Measurements from ENCODE around the gene CPT1C.
A peak's percentile ranks its signal among the peaks of the same experiment; 100 is the strongest.

Gene CPT1C

GRCh38 chr19:49690656-49691242, at the start of gene CPT1C:
TSS of gene CPT1C (plus strand) at chr19:49691116. CDS start at chr19:49692253, 1,137 bp downstream.
- no peak for DNase-seq (ENCODE audit: low spot score)

- DNase-seq (ENCODE audit: low spot score): peak; percentile 100
Observed at GRCh38 chr19:49641688-49642491, 49.0 kb upstream of the CPT1C start, which contains the start of gene SCAF1. TSS of gene SCAF1 (plus strand) at chr19:49642209. CDS start at chr19:49645027, 2,818 bp downstream.

GRCh38 chr19:49642492-49643035, 48.4 kb upstream of the CPT1C start:
- no peak for DNase-seq (ENCODE audit: low spot score)

GRCh38 chr19:49643466-49643865, 47.5 kb upstream of the CPT1C start:
- DNase-seq (ENCODE audit: low spot score): peak; percentile 37

- no peak for DNase-seq (ENCODE audit: low spot score)
Observed at GRCh38 chr19:49645592-49645991, 45.3 kb upstream of the CPT1C start.

GRCh38 chr19:49645995-49646394, 44.9 kb upstream of the CPT1C start:
- DNase-seq (ENCODE audit: low spot score): no peak

GRCh38 chr19:49646586-49646985, 44.3 kb upstream of the CPT1C start:
- DNase-seq (ENCODE audit: low spot score): no peak

GRCh38 chr19:49651029-49651819, 39.7 kb upstream of the CPT1C start:
- no peak for DNase-seq (ENCODE audit: low spot score)

- no peak for DNase-seq (ENCODE audit: low spot score)
Observed at GRCh38 chr19:49651820-49652550, 38.9 kb upstream of the CPT1C start.

GRCh38 chr19:49652551-49653465, 38.1 kb upstream of the CPT1C start:
- DNase-seq (ENCODE audit: low spot score): no peak

- no peak for DNase-seq (ENCODE audit: low spot score)
Observed at GRCh38 chr19:49653466-49653806, 37.5 kb upstream of the CPT1C start.

- no peak for DNase-seq (ENCODE audit: low spot score)
Observed at GRCh38 chr19:49654581-49654980, 36.3 kb upstream of the CPT1C start.

- DNase-seq (ENCODE audit: low spot score): no peak
Observed at GRCh38 chr19:49655570-49656455, 35.1 kb upstream of the CPT1C start.

- no peak for DNase-seq (ENCODE audit: low spot score)
Observed at GRCh38 chr19:49656456-49657109, 34.3 kb upstream of the CPT1C start.

- no peak for DNase-seq (ENCODE audit: low spot score)
Observed at GRCh38 chr19:49657493-49658138, 33.3 kb upstream of the CPT1C start.

- no peak for DNase-seq (ENCODE audit: low spot score)
Observed at GRCh38 chr19:49658139-49658517, 32.8 kb upstream of the CPT1C start.

- DNase-seq (ENCODE audit: low spot score): no peak
Observed at GRCh38 chr19:49658566-49659442, 32.1 kb upstream of the CPT1C start.

Measured in hematopoietic multipotent progenitor cell treated with erythropoietin and hydrocortisone succinate and interleukin-3 and kit ligand, for 17 days (in vitro differentiated cells).